HG03442 (cell line): ENCODE data around the gene CEBPA.

Experiments used
- ATAC-seq: cut with Tn5 transposase; IDR thresholded peaks from one replicate; pipeline ENCODE4 v1.9.1; 2021; ENCODE audit warnings: mild to moderate bottlenecking, moderate library complexity; ENCODE audit not compliant: unreplicated experiment

CEBPA gene

GRCh38 chr19:33252418-33252962, 49.8 kb downstream of the CEBPA start:
- no peak for ATAC-seq

- no peak for ATAC-seq
Measured at GRCh38 chr19:33251526-33252090, 50.7 kb downstream of the CEBPA start.

- no peak for ATAC-seq
Measured at GRCh38 chr19:33251076-33251475, 51.3 kb downstream of the CEBPA start.

- no peak for ATAC-seq
Measured at GRCh38 chr19:33250500-33250899, 51.8 kb downstream of the CEBPA start.
